ENCODE measurements around the gene AS3MT.

DNA sequence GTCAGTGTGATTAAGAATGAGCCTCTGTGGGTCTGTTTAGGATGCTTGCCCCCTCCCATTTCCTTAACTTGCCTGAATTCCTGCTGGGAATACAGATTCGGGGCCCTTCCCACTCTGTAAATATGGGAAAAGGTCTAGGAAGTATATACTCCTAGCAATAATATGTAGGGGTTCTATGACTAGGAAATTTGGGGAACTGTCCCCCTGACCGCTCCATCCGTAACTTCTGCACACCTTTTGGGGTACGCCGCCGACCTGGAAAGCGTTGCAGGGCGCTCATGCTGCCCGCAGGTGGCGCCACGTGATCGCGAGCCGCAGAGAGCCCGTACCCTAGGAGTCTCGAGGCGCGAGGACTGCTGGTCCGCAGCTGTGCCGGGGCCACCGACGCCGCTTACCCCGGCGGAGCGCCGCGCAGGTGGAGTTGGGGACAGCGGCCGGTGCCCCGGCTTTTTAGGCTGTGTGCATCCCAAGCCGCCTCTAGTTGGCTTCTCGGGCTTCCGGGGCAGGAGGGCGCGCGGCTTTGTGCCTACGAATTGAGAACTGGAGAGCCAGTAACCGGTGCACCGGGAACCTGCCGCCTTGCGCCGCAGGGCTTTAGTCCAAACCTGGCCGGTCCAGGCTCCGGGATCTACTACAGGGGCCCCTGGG lies 48.2 kb downstream of the AS3MT start:
- TF ChIP-seq, protein P1, sequence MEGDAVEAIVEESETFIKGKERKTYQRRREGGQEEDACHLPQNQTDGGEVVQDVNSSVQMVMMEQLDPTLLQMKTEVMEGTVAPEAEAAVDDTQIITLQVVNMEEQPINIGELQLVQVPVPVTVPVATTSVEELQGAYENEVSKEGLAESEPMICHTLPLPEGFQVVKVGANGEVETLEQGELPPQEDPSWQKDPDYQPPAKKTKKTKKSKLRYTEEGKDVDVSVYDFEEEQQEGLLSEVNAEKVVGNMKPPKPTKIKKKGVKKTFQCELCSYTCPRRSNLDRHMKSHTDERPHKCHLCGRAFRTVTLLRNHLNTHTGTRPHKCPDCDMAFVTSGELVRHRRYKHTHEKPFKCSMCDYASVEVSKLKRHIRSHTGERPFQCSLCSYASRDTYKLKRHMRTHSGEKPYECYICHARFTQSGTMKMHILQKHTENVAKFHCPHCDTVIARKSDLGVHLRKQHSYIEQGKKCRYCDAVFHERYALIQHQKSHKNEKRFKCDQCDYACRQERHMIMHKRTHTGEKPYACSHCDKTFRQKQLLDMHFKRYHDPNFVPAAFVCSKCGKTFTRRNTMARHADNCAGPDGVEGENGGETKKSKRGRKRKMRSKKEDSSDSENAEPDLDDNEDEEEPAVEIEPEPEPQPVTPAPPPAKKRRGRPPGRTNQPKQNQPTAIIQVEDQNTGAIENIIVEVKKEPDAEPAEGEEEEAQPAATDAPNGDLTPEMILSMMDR (IDR thresholded peaks at IDR 0.05), result peak; percentile 94 to 99 (median 98)
- TF ChIP-seq POLR2A (IDR thresholded peaks at IDR 0.05), result no peak
